K562 (cell line): ENCODE results near the gene EHBP1. TPM values are rescaled to one million over a fixed set of nuclear protein-coding genes. Genes with fewer than 3 reads are reported as not detected.

Experiments
- CTBP1 ChIP-seq: fragments of 450-650 bp; IDR thresholded peaks from 2 replicates; pipeline ENCODE4 v1.6.1; 2016; ENCODE audit warnings: borderline replicate concordance
- ELF1 ChIP-seq: fragments of 200-800 bp; sonication (Bioruptor generic); IDR thresholded peaks from 2 replicates; pipeline ENCODE4 v1.6.1; 2016; ENCODE audit warnings: missing genetic modification characterization, missing compliant biosample characterization
- FOSL1 ChIP-seq: fragments of 200-800 bp; sonication (Bioruptor generic); conservative IDR thresholded peaks from 2 replicates; pipeline ENCODE4 v1.6.1; 2016; ENCODE audit warnings: missing genetic modification characterization, missing compliant biosample characterization
- GATAD2B ChIP-seq: fragments of 450-650 bp; IDR thresholded peaks from 2 replicates; pipeline ENCODE4 v1.6.1; 2017; ENCODE audit warnings: mild to moderate bottlenecking, borderline replicate concordance
- ZBTB11 ChIP-seq, 3 experiments: fragments of 200-800 bp in 1 of 3; fragments of 250-450 bp in 1 of 3; fragments of 450-650 bp in 1 of 3; sonication (Bioruptor Pico) in 1 of 3; sonication (Bioruptor generic) in 1 of 3; formaldehyde crosslinking in 1 of 3; IDR thresholded peaks; 2 replicates each; pipeline versions ENCODE4 v1.6.1 to v1.8.0; 2016 to 2022; ENCODE audit warnings: mild to moderate bottlenecking in 2 of 3, missing genetic modification characterization in 2 of 3, missing compliant biosample characterization in 1 of 3, moderate library complexity in 1 of 3
- polyA plus RNA-seq, 8 experiments: library from polyadenylated mRNA; depleted of rRNA in 4 of 8; stranded (reverse) in 5 of 8; unstranded in 3 of 8; fragments of >200 nt; fragmentation: Nextera tagmentation in 2 of 8; fragmentation: Illumina TruSeq in 1 of 8; extraction: Ambion mirVana in 2 of 8; extraction: Trizol in 1 of 8; gene quantifications; 2 replicates each; pipeline versions ENCODE4 v1.2.1 to v1.2.3, GENCODE V29; 2011 to 2014; ENCODE audit warnings: inconsistent platforms in 1 of 8, missing spikeins in 1 of 8
- total RNA-seq, 7 experiments: library from RNA; depleted of rRNA in 6 of 7; stranded (reverse); fragments of >200 nt in 6 of 7; fragmentation: Illumina TruSeq in 2 of 7; extraction: Trizol in 2 of 7; gene quantifications; 2 replicates each; pipeline versions ENCODE4 v1.2.1 to v1.2.3, GENCODE V29; 2011 to 2021; ENCODE audit warnings: low replicate concordance in 1 of 7
- TF ChIP-seq, protein P1 (sequence below), 2 experiments: fragments of 450-650 bp in 1 of 2; sonication (generic) in 1 of 2; formaldehyde crosslinking in 1 of 2; IDR thresholded peaks; 2 replicates each; pipeline versions ENCODE4 v1.7.1 to v1.9.0; 2016 to 2022; ENCODE audit warnings: inconsistent platforms in 1 of 2, mild to moderate bottlenecking in 1 of 2, missing genetic modification reagents in 1 of 2
- TF ChIP-seq, protein P2 (sequence below): fragments of 250-450 bp; sonication (Bioruptor Pico); IDR thresholded peaks from 2 replicates; pipeline ENCODE4 v1.4.0; 2020

EHBP1 gene
- total and polyA plus RNA-seq, 9 of the 15 experiments (the other 6 are each of a cell fraction or from before 2014, with no cell fraction given) = 8.9 to 26.6 (median 19.3) TPM

- TF ChIP-seq, protein P1, sequence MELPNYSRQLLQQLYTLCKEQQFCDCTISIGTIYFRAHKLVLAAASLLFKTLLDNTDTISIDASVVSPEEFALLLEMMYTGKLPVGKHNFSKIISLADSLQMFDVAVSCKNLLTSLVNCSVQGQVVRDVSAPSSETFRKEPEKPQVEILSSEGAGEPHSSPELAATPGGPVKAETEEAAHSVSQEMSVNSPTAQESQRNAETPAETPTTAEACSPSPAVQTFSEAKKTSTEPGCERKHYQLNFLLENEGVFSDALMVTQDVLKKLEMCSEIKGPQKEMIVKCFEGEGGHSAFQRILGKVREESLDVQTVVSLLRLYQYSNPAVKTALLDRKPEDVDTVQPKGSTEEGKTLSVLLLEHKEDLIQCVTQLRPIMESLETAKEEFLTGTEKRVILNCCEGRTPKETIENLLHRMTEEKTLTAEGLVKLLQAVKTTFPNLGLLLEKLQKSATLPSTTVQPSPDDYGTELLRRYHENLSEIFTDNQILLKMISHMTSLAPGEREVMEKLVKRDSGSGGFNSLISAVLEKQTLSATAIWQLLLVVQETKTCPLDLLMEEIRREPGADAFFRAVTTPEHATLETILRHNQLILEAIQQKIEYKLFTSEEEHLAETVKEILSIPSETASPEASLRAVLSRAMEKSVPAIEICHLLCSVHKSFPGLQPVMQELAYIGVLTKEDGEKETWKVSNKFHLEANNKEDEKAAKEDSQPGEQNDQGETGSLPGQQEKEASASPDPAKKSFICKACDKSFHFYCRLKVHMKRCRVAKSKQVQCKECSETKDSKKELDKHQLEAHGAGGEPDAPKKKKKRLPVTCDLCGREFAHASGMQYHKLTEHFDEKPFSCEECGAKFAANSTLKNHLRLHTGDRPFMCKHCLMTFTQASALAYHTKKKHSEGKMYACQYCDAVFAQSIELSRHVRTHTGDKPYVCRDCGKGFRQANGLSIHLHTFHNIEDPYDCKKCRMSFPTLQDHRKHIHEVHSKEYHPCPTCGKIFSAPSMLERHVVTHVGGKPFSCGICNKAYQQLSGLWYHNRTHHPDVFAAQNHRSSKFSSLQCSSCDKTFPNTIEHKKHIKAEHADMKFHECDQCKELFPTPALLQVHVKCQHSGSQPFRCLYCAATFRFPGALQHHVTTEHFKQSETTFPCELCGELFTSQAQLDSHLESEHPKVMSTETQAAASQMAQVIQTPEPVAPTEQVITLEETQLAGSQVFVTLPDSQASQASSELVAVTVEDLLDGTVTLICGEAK (IDR thresholded peaks at IDR 0.05) = no peak
- TF ChIP-seq, protein P1 (CRISPR knock-in tag; IDR thresholded peaks at IDR 0.05) = no peak
- peak; percentile 56; the same call in 1 of the 2 replicates for TF ChIP-seq CTBP1
- TF ChIP-seq ELF1 = no peak
- peak; percentile 47; the same call in 1 of the 2 replicates for TF ChIP-seq FOSL1 (tag)
- TF ChIP-seq, protein P2, sequence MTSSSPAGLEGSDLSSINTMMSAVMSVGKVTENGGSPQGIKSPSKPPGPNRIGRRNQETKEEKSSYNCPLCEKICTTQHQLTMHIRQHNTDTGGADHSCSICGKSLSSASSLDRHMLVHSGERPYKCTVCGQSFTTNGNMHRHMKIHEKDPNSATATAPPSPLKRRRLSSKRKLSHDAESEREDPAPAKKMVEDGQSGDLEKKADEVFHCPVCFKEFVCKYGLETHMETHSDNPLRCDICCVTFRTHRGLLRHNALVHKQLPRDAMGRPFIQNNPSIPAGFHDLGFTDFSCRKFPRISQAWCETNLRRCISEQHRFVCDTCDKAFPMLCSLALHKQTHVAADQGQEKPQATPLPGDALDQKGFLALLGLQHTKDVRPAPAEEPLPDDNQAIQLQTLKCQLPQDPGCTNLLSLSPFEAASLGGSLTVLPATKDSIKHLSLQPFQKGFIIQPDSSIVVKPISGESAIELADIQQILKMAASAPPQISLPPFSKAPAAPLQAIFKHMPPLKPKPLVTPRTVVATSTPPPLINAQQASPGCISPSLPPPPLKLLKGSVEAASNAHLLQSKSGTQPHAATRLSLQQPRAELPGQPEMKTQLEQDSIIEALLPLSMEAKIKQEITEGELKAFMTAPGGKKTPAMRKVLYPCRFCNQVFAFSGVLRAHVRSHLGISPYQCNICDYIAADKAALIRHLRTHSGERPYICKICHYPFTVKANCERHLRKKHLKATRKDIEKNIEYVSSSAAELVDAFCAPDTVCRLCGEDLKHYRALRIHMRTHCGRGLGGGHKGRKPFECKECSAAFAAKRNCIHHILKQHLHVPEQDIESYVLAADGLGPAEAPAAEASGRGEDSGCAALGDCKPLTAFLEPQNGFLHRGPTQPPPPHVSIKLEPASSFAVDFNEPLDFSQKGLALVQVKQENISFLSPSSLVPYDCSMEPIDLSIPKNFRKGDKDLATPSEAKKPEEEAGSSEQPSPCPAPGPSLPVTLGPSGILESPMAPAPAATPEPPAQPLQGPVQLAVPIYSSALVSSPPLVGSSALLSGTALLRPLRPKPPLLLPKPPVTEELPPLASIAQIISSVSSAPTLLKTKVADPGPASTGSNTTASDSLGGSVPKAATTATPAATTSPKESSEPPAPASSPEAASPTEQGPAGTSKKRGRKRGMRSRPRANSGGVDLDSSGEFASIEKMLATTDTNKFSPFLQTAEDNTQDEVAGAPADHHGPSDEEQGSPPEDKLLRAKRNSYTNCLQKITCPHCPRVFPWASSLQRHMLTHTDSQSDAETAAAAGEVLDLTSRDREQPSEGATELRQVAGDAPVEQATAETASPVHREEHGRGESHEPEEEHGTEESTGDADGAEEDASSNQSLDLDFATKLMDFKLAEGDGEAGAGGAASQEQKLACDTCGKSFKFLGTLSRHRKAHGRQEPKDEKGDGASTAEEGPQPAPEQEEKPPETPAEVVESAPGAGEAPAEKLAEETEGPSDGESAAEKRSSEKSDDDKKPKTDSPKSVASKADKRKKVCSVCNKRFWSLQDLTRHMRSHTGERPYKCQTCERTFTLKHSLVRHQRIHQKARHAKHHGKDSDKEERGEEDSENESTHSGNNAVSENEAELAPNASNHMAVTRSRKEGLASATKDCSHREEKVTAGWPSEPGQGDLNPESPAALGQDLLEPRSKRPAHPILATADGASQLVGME = no peak
- no peak for TF ChIP-seq GATAD2B
- peak in 1 of 3 experiments; percentile 47; a peak in 1 of 6 replicates for TF ChIP-seq ZBTB11 (CRISPR knock-in tag; IDR thresholded peaks at IDR 0.05)
Observed at GRCh38 chr2:62996534-62997186, 291.1 kb downstream of the EHBP1 start (continued).
